HG02759 (cell line): Measurements from ENCODE around the gene CKAP2L.
"Not testable (repeated sequence)": the region's sequence is repeated elsewhere in the genome, so short reads cannot be mapped to it uniquely, and the experiment has no call there.

Experiments
- ATAC-seq: cut with Tn5 transposase; IDR thresholded peaks from one replicate; pipeline ENCODE4 v1.9.1; 2021; ENCODE audit warnings: mild to moderate bottlenecking, moderate library complexity; ENCODE audit not compliant: unreplicated experiment

The CKAP2L gene

GRCh38 chr2:112727276-112728028 lies 37.0 kb downstream of the CKAP2L start:
- no peak for ATAC-seq

GRCh38 chr2:112726487-112727190 lies 37.8 kb downstream of the CKAP2L start:
- peak; percentile 78 for ATAC-seq

- ATAC-seq = peak; percentile 60
Measured at GRCh38 chr2:112725545-112726457, 38.6 kb downstream of the CKAP2L start.

GRCh38 chr2:112724591-112725525 lies 39.6 kb downstream of the CKAP2L start:
- no peak for ATAC-seq

GRCh38 chr2:112723995-112724394 lies 40.4 kb downstream of the CKAP2L start:
- ATAC-seq = no peak

- no peak for ATAC-seq
Measured at GRCh38 chr2:112723547-112723940, 40.9 kb downstream of the CKAP2L start.

GRCh38 chr2:112722816-112723546 lies 41.4 kb downstream of the CKAP2L start:
- ATAC-seq = no peak

GRCh38 chr2:112721819-112722522 lies 42.4 kb downstream of the CKAP2L start:
- ATAC-seq = no peak

GRCh38 chr2:112720785-112721184 lies 43.6 kb downstream of the CKAP2L start, which contains the start of gene NT5DC4:
Gene NT5DC4, plus strand, starts transcription at chr2:112721020. Its CDS starts 60 bp downstream, at chr2:112721080.
- no peak for ATAC-seq

- no peak for ATAC-seq
Measured at GRCh38 chr2:112718863-112719370, 45.5 kb downstream of the CKAP2L start.

GRCh38 chr2:112716826-112717352 lies 47.5 kb downstream of the CKAP2L start:
- ATAC-seq = not testable (repeated sequence)

GRCh38 chr2:112716094-112716493 lies 48.3 kb downstream of the CKAP2L start:
- not testable (repeated sequence) for ATAC-seq

GRCh38 chr2:112714836-112715631 lies 49.4 kb downstream of the CKAP2L start:
- ATAC-seq = no peak

GRCh38 chr2:112714331-112714730 lies 50.1 kb downstream of the CKAP2L start:
- ATAC-seq = no peak

GRCh38 chr2:112713926-112714325 lies 50.5 kb downstream of the CKAP2L start:
- no peak for ATAC-seq

GRCh38 chr2:112713585-112713925 lies 50.9 kb downstream of the CKAP2L start:
- ATAC-seq = no peak

- ATAC-seq = no peak
Measured at GRCh38 chr2:112712903-112713584, 51.4 kb downstream of the CKAP2L start.
